ENCODE measurements around the gene EFNA5.

- TF ChIP-seq, protein P1, sequence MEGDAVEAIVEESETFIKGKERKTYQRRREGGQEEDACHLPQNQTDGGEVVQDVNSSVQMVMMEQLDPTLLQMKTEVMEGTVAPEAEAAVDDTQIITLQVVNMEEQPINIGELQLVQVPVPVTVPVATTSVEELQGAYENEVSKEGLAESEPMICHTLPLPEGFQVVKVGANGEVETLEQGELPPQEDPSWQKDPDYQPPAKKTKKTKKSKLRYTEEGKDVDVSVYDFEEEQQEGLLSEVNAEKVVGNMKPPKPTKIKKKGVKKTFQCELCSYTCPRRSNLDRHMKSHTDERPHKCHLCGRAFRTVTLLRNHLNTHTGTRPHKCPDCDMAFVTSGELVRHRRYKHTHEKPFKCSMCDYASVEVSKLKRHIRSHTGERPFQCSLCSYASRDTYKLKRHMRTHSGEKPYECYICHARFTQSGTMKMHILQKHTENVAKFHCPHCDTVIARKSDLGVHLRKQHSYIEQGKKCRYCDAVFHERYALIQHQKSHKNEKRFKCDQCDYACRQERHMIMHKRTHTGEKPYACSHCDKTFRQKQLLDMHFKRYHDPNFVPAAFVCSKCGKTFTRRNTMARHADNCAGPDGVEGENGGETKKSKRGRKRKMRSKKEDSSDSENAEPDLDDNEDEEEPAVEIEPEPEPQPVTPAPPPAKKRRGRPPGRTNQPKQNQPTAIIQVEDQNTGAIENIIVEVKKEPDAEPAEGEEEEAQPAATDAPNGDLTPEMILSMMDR (IDR thresholded peaks at IDR 0.05; ENCODE audit: borderline replicate concordance, extremely low read depth, low read length, poor library complexity, severe bottlenecking) = no peak
- TF ChIP-seq EZH2 (IDR thresholded peaks at IDR 0.05; ENCODE audit: borderline replicate concordance, low read depth, low read length, severe bottlenecking) = no peak
Measured at GRCh38 chr5:107450531-107450930, 220.2 kb downstream of the EFNA5 start.

All from DND-41 (cell line).